ENCODE measurements around the gene AJM1.

Gene AJM1

GRCh38 chr9:136886610-136887597 lies 44.6 kb downstream of the AJM1 start:
- Histone ChIP-seq H3K4me1 (ENCODE audit: control insufficient read depth, insufficient read depth, low read length) (peaks cover 3% of the 10 kb centered on the region), H3K9ac (ENCODE audit: low read depth, low read length) (peak overlapping the region; percentile 83), H3K9me3 (ENCODE audit: control insufficient read depth, insufficient read depth, low read length) (no peaks in the 10 kb centered on the region), H3K27me3 (ENCODE audit: control insufficient read depth, insufficient read depth, low read length) (no peaks in the 10 kb centered on the region), H3K4me3 (ENCODE audit: low read depth, low read length) (peak overlapping the region; percentile 70), H3K36me3 (ENCODE audit: control insufficient read depth, insufficient read depth, low read length) (peaks cover 9% of the 10 kb centered on the region)

- H3K9me3 ChIP-seq (ENCODE audit: control insufficient read depth, insufficient read depth, low read length), result no peaks in the 10 kb centered on the region
- H3K4me3 ChIP-seq (ENCODE audit: low read depth, low read length), result no peak overlapping the region
- H3K36me3 ChIP-seq (ENCODE audit: control insufficient read depth, insufficient read depth, low read length), result peaks cover 9% of the 10 kb centered on the region
- H3K27me3 ChIP-seq (ENCODE audit: control insufficient read depth, insufficient read depth, low read length), result no peaks in the 10 kb centered on the region
- H3K9ac ChIP-seq (ENCODE audit: low read depth, low read length), result no peak overlapping the region
- no peaks in the 10 kb centered on the region for H3K4me1 ChIP-seq (ENCODE audit: control insufficient read depth, insufficient read depth, low read length)
These were observed 46.2 kb downstream of the AJM1 start for GRCh38 chr9:136888454-136888853.

- H3K9me3 ChIP-seq (ENCODE audit: control insufficient read depth, insufficient read depth, low read length), result no peaks in the 10 kb centered on the region
These were observed 47.6 kb downstream of the AJM1 start for GRCh38 chr9:136889858-136890257.

GRCh38 chr9:136890661-136891060 lies 48.4 kb downstream of the AJM1 start:
- Histone ChIP-seq H3K27me3 (ENCODE audit: control insufficient read depth, insufficient read depth, low read length) (no peaks in the 10 kb centered on the region), H3K4me1 (ENCODE audit: control insufficient read depth, insufficient read depth, low read length) (no peaks in the 10 kb centered on the region), H3K9me3 (ENCODE audit: control insufficient read depth, insufficient read depth, low read length) (no peaks in the 10 kb centered on the region), H3K9ac (ENCODE audit: low read depth, low read length) (no peak overlapping the region), H3K4me3 (ENCODE audit: low read depth, low read length) (no peak overlapping the region), H3K36me3 (ENCODE audit: control insufficient read depth, insufficient read depth, low read length) (peaks cover 9% of the 10 kb centered on the region)

More at GRCh38 chr9:136889858-136890257, 47.6 kb downstream of the AJM1 start:
- no peaks in the 10 kb centered on the region for H3K27me3 ChIP-seq (ENCODE audit: control insufficient read depth, insufficient read depth, low read length)
- H3K36me3 ChIP-seq (ENCODE audit: control insufficient read depth, insufficient read depth, low read length), result peaks cover 9% of the 10 kb centered on the region
- H3K9ac ChIP-seq (ENCODE audit: low read depth, low read length), result no peak overlapping the region
- no peak overlapping the region for H3K4me3 ChIP-seq (ENCODE audit: low read depth, low read length)
- H3K4me1 ChIP-seq (ENCODE audit: control insufficient read depth, insufficient read depth, low read length), result no peaks in the 10 kb centered on the region

Measured in iPS-15b (cell line).